GM13977 (cell line): Measurements from ENCODE around the gene CCDC9.
A peak's percentile ranks its signal among the peaks of the same experiment; 100 is the strongest.
"Not testable (repeated sequence)": the region's sequence is repeated elsewhere in the genome, so short reads cannot be mapped to it uniquely, and the experiment has no call there.

Source experiments
- DNase-seq: peaks from one replicate; pipeline ENCODE4 v3.0.0; 2012; ENCODE audit warnings: low spot score
- CTCF ChIP-seq: IDR thresholded peaks from 2 replicates; pipeline ENCODE4 v1.5.1; 2012; ENCODE audit warnings: mild to moderate bottlenecking, control low read depth; ENCODE audit not compliant: insufficient read depth; ENCODE audit errors: extremely low read depth, missing control alignments
- in situ Hi-C: fragments of 300-500 bp; cut with MboI; formaldehyde crosslinking; loops from one replicate; pipeline ENCODE4 v1.12.0; 2022; ENCODE audit warnings: low sequenced_read_pairs, low pct_unique_long_range_greater_than_20kb, mixed read lengths, inconsistent platforms; ENCODE audit not compliant: unreplicated experiment

The CCDC9 gene

GRCh38 chr19:47280183-47280797 lies 24.0 kb downstream of the CCDC9 start:
- DNase-seq: no peak
- peak; percentile 61 for TF ChIP-seq CTCF
- in situ Hi-C loops: loop anchor here (25.0 kb wide), 1 partner anchor 407 kb away; no protein-coding TSS in a partner anchor

DNA sequence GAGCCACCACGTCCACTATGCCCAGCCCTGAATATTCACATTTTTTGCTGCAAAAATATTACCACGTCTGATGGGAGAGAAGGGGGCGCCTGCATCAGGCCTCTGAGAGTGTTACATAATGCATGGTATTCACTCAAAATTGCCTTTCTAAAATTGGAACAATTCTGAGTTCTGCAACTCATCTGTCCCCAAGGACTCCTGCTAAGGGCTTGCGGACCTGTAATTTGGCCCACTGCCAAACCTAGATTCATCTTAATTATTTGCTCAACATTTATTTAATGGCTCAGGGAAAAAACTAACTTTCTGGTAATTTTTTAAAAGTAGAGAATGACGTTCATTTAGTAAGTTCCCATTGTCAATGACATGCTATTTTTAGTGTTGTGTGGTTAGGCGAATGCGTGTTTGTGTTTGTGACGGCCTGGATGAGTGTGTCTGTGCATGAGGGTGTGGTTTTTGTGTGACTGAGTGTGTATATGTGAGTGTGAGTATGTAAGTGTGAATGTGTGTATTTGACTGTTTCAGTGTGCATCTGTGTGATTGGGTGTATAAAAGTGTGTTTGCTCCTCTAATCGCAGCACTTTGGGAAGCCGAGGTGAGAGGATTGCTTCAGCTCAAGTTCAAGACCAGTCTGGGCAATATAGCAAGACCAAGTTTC lies 27.2 kb downstream of the CCDC9 start:
- in situ Hi-C loops: loop anchor here (25.0 kb wide), 1 partner anchor 404 kb away; no protein-coding TSS in a partner anchor
- TF ChIP-seq CTCF: no peak
- DNase-seq: no peak

GRCh38 chr19:47284324-47284899 lies 28.1 kb downstream of the CCDC9 start:
- peak; percentile 52 for DNase-seq
- in situ Hi-C loops: loop anchor here (25.0 kb wide), 1 partner anchor 403 kb away; no protein-coding TSS in a partner anchor
- TF ChIP-seq CTCF: peak; percentile 70

DNA sequence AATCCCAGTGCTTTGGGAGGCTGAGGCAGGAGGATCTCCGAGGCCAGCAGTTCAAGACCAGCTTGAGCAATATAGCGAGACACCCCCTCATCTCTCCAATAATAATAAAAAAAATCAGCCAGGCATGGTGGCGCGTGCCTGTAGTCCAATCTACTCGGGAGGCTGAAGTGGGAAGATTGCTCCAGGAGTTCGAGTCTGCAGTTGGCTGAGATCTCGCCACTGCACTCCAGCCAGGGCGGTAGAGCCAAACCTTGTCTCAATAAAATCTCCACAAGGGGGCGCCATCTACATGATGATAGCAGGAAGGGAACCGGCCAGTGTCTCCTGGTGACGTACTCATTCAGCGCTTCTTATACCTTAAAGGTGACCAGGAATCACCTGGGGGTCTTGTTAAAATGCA lies 39.7 kb downstream of the CCDC9 start:
- peak; percentile 84 for TF ChIP-seq CTCF
- in situ Hi-C loops: loop anchor here (25.0 kb wide), 1 partner anchor 391 kb away; no protein-coding TSS in a partner anchor
- DNase-seq: peak; percentile 83

DNA sequence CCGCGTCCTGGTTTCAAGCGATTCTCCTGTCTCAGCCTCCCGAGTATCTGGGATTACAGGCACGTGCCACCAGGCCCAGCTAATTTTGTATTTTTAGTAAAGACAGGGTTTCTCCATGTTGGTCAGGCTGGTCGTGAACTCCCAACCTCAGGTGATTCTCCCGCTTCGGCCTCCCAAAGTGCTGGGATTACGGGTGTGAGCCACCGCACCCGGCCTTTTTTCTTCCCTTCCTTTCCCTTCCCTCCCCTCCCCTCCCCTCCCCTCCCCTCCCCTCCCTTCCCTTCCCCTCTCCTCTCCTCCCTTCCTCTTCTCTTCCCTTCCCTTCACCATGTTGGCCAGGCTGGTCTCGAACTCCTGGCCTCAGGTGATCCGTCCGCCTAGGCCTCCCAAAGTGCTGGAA lies 44.5 kb downstream of the CCDC9 start:
- in situ Hi-C loops: loop anchor here (10.0 kb wide), 1 partner anchor 84 kb away; no protein-coding TSS in a partner anchor
- not testable (repeated sequence) for DNase-seq

GRCh38 chr19:47302249-47302648 lies 45.9 kb downstream of the CCDC9 start:
- DNase-seq: no peak
- TF ChIP-seq CTCF: no peak
- in situ Hi-C loops: loop anchor here (10.0 kb wide), 1 partner anchor 83 kb away; no protein-coding TSS in a partner anchor

GRCh38 chr19:47303966-47304365 lies 47.6 kb downstream of the CCDC9 start:
- in situ Hi-C loops: loop anchor here (10.0 kb wide), 1 partner anchor 81 kb away; no protein-coding TSS in a partner anchor
- TF ChIP-seq CTCF: no peak
- DNase-seq: no peak
